Ishikawa (cell line): ENCODE results near the gene GRID2IP.

ENCODE experiments used
- EGR1 ChIP-seq: IDR thresholded peaks from 2 replicates; pipeline ENCODE4 v1.6.1; 2012
- EP300 ChIP-seq: IDR thresholded peaks from 2 replicates; pipeline ENCODE4 v1.6.1; 2012; ENCODE audit warnings: borderline replicate concordance
- FOXM1 ChIP-seq: IDR thresholded peaks from 2 replicates; pipeline ENCODE4 v1.6.1; 2012; ENCODE audit warnings: low read depth, borderline replicate concordance
- MAX ChIP-seq: IDR thresholded peaks from 2 replicates; pipeline ENCODE4 v1.6.1; 2012
- NFIC ChIP-seq: IDR thresholded peaks from 2 replicates; pipeline ENCODE4 v1.6.1; 2012
- RAD21 ChIP-seq: IDR thresholded peaks from 2 replicates; pipeline ENCODE4 v1.6.1; 2012; ENCODE audit warnings: low read depth
- REST ChIP-seq: IDR thresholded peaks from 2 replicates; pipeline ENCODE4 v1.6.1; 2012; ENCODE audit warnings: low read depth, mild to moderate bottlenecking
- TAF1 ChIP-seq: IDR thresholded peaks from 2 replicates; pipeline ENCODE4 v1.6.1; 2012; ENCODE audit warnings: low read depth, mild to moderate bottlenecking
- TCF12 ChIP-seq: IDR thresholded peaks from 2 replicates; pipeline ENCODE4 v1.6.1; 2012; ENCODE audit warnings: low read depth
- TEAD4 ChIP-seq: IDR thresholded peaks from 2 replicates; pipeline ENCODE4 v1.6.1; 2012
- USF1 ChIP-seq: IDR thresholded peaks from 2 replicates; pipeline ENCODE4 v1.6.1; 2012
- YY1 ChIP-seq: IDR thresholded peaks from 2 replicates; pipeline ENCODE4 v1.6.1; 2012; ENCODE audit warnings: low read depth
- ZBTB7A ChIP-seq: IDR thresholded peaks from 2 replicates; pipeline ENCODE4 v1.6.1; 2012; ENCODE audit warnings: low read depth

- TF ChIP-seq MAX (no peak), TEAD4 (no peak), TAF1 (no peak), USF1 (no peak), YY1 (no peak), RAD21 (no peak), EP300 (no peak), NFIC (no peak), ZBTB7A (no peak), EGR1 (no peak), REST (no peak), FOXM1 (no peak), TCF12 (no peak)
Observed at GRCh38 chr7:6576024-6576866, 25.0 kb upstream of the GRID2IP start.
